ENCODE measurements around the gene GMEB1.
"Not testable (repeated sequence)": the region's sequence is repeated elsewhere in the genome, so short reads cannot be mapped to it uniquely, and the experiment has no call there.

GMEB1 gene

DNA sequence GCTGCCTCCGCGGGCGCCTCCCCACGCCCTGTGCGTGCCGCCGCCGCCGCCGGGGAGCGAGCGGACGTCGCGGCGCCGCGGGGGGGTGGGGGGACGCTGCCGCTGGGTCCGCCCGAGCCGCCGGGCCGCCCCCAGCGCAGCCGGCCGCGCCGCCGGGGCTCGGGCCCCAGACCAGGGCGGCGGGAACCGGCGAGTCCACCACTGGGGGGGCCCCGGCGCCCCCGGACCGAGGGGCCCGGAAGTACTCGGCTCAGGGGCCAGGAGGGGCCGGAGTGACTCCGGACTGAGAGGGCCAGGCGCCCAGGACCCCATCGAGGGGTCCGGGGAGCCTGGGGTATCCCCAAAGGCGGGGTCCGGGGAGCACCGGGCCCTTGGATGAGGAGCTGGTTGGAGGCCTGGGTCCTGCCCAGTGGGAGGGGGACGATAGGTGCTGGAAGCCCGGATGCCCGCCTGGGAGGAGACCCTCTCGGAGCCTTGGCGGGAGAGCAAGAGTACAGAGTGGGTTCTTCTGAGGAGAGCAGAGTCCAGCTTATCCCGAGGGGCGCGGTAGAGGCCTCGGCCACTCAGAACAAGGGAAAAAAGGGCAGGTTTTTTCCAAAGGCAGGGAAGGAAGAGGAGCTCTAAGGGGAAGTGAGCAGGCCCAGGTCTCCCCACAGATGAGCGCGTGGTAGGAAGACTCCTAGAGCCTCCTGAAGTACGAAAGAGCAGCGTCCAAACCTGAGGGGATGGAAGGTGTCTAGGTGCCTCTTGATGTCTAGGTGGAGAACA lies 556 bp downstream of the GMEB1 start:
- DNase-seq (ENCODE audit: low read depth, low spot score) = no peak

GRCh38 chr1:28671254-28671780 lies 2.7 kb downstream of the GMEB1 start:
- DNase-seq (ENCODE audit: low read depth, low spot score) = no peak
- H3K27ac ChIP-seq = no peak overlapping the region

More for the DNA sequence above, 556 bp downstream of the GMEB1 start:
- peak overlapping the region; percentile 97 for H3K27ac ChIP-seq

GRCh38 chr1:28672971-28673370 lies 4.4 kb downstream of the GMEB1 start:
- not testable (repeated sequence) for DNase-seq (ENCODE audit: low read depth, low spot score); H3K27ac ChIP-seq

- no peak overlapping the region for H3K27ac ChIP-seq
- DNase-seq (ENCODE audit: low read depth, low spot score) = no peak
These were observed 7.3 kb downstream of the GMEB1 start for GRCh38 chr1:28675924-28676257.

GRCh38 chr1:28680151-28680550 lies 11.6 kb downstream of the GMEB1 start:
- DNase-seq (ENCODE audit: low read depth, low spot score) = no peak
- H3K27ac ChIP-seq = no peak overlapping the region

GRCh38 chr1:28682840-28683239 lies 14.3 kb downstream of the GMEB1 start:
- no peak overlapping the region for H3K27ac ChIP-seq
- DNase-seq (ENCODE audit: low read depth, low spot score) = peak; percentile 16

DNA sequence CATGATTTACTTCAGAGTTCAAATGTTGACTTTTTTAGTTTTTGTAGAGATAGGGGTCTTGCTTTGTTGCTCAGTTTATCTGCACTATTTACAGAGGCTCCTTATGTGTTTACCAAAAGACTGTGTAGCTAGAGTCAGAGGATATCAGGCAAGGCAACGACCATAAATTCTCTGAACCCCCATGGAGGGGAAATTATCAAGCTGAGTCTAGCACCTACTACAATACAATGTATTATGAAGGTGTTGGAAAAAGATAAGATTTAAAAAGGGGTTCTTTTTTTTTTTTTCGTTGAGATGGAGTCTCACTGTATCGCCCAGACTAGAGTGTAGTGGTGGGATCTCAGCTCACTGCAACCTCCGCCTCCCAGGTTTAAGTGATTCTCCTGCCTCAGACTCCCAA lies 16.4 kb downstream of the GMEB1 start:
- no peak for DNase-seq (ENCODE audit: low read depth, low spot score)
- no peak overlapping the region for H3K27ac ChIP-seq

GRCh38 chr1:28691627-28692026 lies 23.0 kb downstream of the GMEB1 start:
- H3K27ac ChIP-seq = not testable (repeated sequence)

GRCh38 chr1:28703629-28704028 lies 35.0 kb downstream of the GMEB1 start:
- no peak overlapping the region for H3K27ac ChIP-seq
- DNase-seq (ENCODE audit: low read depth, low spot score) = no peak

More at GRCh38 chr1:28691627-28692026, 23.0 kb downstream of the GMEB1 start:
- not testable (repeated sequence) for DNase-seq (ENCODE audit: low read depth, low spot score)

GRCh38 chr1:28716336-28716735 lies 47.8 kb downstream of the GMEB1 start:
- no peak for DNase-seq (ENCODE audit: low read depth, low spot score)
- H3K27ac ChIP-seq = no peak overlapping the region

- H3K27ac ChIP-seq = no peak overlapping the region
- no peak for DNase-seq (ENCODE audit: low read depth, low spot score)
These were observed 49.6 kb downstream of the GMEB1 start for GRCh38 chr1:28718166-28718565.

- H3K27ac ChIP-seq = no peak overlapping the region
- no peak for DNase-seq (ENCODE audit: low read depth, low spot score)
These were observed 50.2 kb downstream of the GMEB1 start for GRCh38 chr1:28718586-28719331.

DNA sequence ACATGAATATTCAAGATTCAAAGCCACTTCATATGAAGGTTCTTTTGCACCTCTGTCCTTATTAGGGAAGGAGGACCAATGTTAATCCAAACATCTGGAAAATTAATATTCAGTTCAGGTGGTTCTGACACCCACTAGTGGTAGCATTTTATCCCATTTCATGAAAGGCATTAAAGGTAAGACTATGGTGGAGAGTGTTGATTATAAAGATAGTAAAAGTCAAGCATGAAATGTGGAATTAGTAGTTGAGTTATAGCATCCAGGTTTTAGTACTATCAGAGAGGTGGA lies 50.7 kb downstream of the GMEB1 start:
- no peak for DNase-seq (ENCODE audit: low read depth, low spot score)
- no peak overlapping the region for H3K27ac ChIP-seq

DNA sequence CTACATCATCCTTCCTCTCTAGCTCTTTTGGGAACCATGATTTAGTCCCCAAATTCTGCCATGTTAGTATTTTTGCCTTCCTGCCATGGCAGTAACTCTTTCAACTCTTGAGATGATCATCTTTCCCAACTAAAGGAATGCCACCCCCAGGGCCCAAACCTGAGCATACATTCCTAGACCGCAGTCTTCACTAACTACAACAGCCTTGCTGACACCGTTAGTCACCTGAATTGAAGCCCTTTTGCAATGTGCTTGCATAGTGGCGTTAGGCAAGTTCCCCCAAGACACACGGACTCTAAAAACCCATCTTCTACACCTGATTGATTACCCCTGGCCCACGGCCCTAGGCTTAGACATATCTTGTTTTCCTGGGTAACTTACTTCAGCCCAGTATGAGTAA lies 51.8 kb downstream of the GMEB1 start:
- H3K27ac ChIP-seq = no peak overlapping the region
- no peak for DNase-seq (ENCODE audit: low read depth, low spot score)

- not testable (repeated sequence) for DNase-seq (ENCODE audit: low read depth, low spot score); H3K27ac ChIP-seq
These were observed 53.3 kb downstream of the GMEB1 start for GRCh38 chr1:28721927-28722326.

DNA sequence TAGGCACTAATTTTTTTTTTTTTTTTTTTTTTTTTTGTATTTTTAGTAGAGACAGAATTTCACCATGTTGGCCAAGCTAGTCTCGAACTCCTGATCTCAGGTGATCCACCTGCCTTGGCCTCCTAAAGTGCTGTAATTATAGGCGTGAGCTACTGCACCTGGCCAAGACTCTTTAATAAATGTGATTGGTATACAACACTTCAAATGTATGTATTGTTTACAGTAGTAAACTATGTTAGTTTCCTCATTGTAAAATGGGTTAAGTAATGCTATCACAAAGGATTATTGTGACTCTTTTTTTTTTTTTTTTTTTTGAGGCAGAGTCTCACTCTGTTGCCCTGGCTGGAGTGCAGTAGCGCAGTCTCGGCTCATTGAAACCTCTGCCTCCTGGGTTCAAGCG lies 56.8 kb downstream of the GMEB1 start:
- H3K27ac ChIP-seq; DNase-seq (ENCODE audit: low read depth, low spot score): not testable (repeated sequence)

DNA sequence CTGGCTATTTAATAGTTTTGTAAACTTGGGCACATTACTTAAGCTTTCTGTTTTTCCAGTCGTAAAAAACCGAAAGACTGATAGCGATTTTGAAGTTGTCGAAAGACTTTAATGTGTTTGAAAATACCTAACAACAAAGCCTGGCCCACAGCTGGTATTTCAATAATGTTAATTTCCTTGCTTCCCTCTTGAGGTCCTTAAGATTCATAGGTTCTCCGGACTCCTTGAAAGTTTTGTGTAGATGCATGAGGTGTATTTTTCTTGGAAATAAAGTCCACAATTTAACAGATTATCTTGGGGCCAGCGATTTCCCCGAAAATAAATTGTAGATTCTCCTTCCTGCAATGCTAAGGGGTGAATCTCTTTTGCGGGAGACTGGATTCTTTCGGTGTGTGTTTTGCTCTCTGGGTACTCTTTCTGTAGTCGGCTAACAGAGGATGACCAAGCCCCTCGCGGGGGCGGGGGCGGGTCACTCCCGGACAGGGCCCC lies 67.4 kb downstream of the GMEB1 start:
- peak overlapping the region; percentile 91 for H3K27ac ChIP-seq
- no peak for DNase-seq (ENCODE audit: low read depth, low spot score)

DNA sequence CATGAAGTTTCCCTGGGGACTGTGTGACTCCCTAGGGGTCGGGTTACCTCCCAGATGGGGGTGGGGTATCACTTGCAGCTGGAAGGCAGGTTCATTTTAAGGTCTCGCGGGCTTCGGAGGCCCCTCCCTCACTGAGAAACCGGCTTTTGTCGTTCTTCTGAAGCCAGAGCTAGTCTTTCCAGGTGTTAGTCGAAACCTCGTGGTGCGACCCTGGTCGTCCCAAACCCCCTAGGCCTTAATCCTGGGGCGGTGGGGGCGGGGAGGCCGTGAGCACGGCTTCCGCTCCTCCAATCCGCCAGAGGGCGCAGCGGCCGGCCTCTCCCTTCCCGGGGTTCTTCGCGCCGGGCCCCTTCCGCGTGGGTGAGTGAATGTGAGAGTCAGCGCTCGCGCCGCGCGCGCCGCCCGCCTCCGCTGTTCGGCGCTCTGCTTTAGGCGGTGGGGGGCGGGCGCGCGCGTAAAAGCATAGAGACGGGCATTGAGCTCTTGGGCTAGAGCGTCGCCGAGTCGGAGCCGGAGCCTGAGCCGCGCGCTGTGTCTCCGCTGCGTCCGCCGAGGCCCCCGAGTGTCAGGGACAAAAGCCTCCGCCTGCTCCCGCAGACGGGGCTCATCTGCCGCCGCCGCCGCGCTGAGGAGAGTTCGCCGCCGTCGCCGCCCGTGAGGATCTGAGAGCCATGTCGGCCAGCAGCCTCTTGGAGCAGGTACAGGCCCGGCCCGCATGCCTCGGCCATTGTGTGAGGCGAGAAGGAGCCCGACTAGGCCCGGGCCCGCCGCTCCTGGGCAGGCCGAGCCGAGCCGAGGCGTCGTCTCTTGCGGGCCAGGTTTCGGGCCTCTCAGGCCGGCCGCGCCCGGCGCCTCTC lies 68.1 kb downstream of the GMEB1 start, which contains the start of gene YTHDF2:
YTHDF2 (plus strand) TSS at position 491 of the 857 bp plus-strand sequence; CDS start at position 672, 181 bp downstream.
- peak; percentile 69 for DNase-seq (ENCODE audit: low read depth, low spot score)
- peak within 1 kb of the TSS; percentile 91 for H3K27ac ChIP-seq

- peak overlapping the region; percentile 91 for H3K27ac ChIP-seq
- DNase-seq (ENCODE audit: low read depth, low spot score) = no peak
These were observed 68.9 kb downstream of the GMEB1 start for GRCh38 chr1:28737307-28738132.

GRCh38 chr1:28740118-28740517 lies 71.5 kb downstream of the GMEB1 start:
- DNase-seq (ENCODE audit: low read depth, low spot score) = no peak
- H3K27ac ChIP-seq = peak overlapping the region; percentile 91
